ENCODE measurements around the gene UBL3.

Gene UBL3

GRCh38 chr13:29877456-29878078 lies 27.1 kb upstream of the UBL3 start:
- FAIRE-seq, result no peak
- no peak for TF ChIP-seq POLR2A (IDR thresholded peaks at IDR 0.05; ENCODE audit: low read depth, low read length)
- no peak for DNase-seq (ENCODE audit: insufficient read length, low spot score)

GRCh38 chr13:29875646-29876045 lies 25.2 kb upstream of the UBL3 start:
- no peak for TF ChIP-seq POLR2A (IDR thresholded peaks at IDR 0.05; ENCODE audit: low read depth, low read length)
- DNase-seq (ENCODE audit: insufficient read length, low spot score) (no peak), FAIRE-seq (no peak)

- DNase-seq (ENCODE audit: insufficient read length, low spot score), result no peak
- no peak for TF ChIP-seq POLR2A (IDR thresholded peaks at IDR 0.05; ENCODE audit: low read depth, low read length)
- no peak for FAIRE-seq
Observed at GRCh38 chr13:29868581-29868980, 18.2 kb upstream of the UBL3 start.

- no peak for DNase-seq (ENCODE audit: insufficient read length, low spot score)
- FAIRE-seq, result no peak
- TF ChIP-seq POLR2A (IDR thresholded peaks at IDR 0.05; ENCODE audit: low read depth, low read length), result no peak
Observed at GRCh38 chr13:29865934-29866333, 15.5 kb upstream of the UBL3 start.

- DNase-seq (ENCODE audit: insufficient read length, low spot score) (no peak), FAIRE-seq (no peak)
Observed at GRCh38 chr13:29861694-29862110, 11.3 kb upstream of the UBL3 start.

GRCh38 chr13:29859971-29860370 lies 9.6 kb upstream of the UBL3 start:
- no peak for TF ChIP-seq POLR2A (IDR thresholded peaks at IDR 0.05; ENCODE audit: low read depth, low read length)
- FAIRE-seq, result no peak
- DNase-seq (ENCODE audit: insufficient read length, low spot score), result no peak

More at GRCh38 chr13:29861694-29862110, 11.3 kb upstream of the UBL3 start:
- no peak for TF ChIP-seq POLR2A (IDR thresholded peaks at IDR 0.05; ENCODE audit: low read depth, low read length)

- FAIRE-seq (no peak), DNase-seq (ENCODE audit: insufficient read length, low spot score) (no peak)
Observed at GRCh38 chr13:29858667-29859066, 8.2 kb upstream of the UBL3 start.

GRCh38 chr13:29858231-29858630 lies 7.8 kb upstream of the UBL3 start:
- no peak for TF ChIP-seq POLR2A (IDR thresholded peaks at IDR 0.05; ENCODE audit: low read depth, low read length)
- FAIRE-seq (no peak), DNase-seq (ENCODE audit: insufficient read length, low spot score) (no peak)

More at GRCh38 chr13:29858667-29859066, 8.2 kb upstream of the UBL3 start:
- TF ChIP-seq POLR2A (IDR thresholded peaks at IDR 0.05; ENCODE audit: low read depth, low read length), result no peak

GRCh38 chr13:29857085-29857484 lies 6.7 kb upstream of the UBL3 start:
- DNase-seq (ENCODE audit: insufficient read length, low spot score), result no peak
- no peak for FAIRE-seq
- no peak for TF ChIP-seq POLR2A (IDR thresholded peaks at IDR 0.05; ENCODE audit: low read depth, low read length)

GRCh38 chr13:29856426-29856825 lies 6.0 kb upstream of the UBL3 start:
- FAIRE-seq (no peak), DNase-seq (ENCODE audit: insufficient read length, low spot score) (no peak)
- TF ChIP-seq POLR2A (IDR thresholded peaks at IDR 0.05; ENCODE audit: low read depth, low read length), result no peak

- no peak for TF ChIP-seq POLR2A (IDR thresholded peaks at IDR 0.05; ENCODE audit: low read depth, low read length)
- DNase-seq (ENCODE audit: insufficient read length, low spot score), result no peak
- FAIRE-seq, result no peak
Observed at GRCh38 chr13:29855784-29856183, 5.4 kb upstream of the UBL3 start.

GRCh38 chr13:29855009-29855408 lies 4.6 kb upstream of the UBL3 start:
- no peak for TF ChIP-seq POLR2A (IDR thresholded peaks at IDR 0.05; ENCODE audit: low read depth, low read length)
- no peak for DNase-seq (ENCODE audit: insufficient read length, low spot score)
- FAIRE-seq, result no peak

- TF ChIP-seq POLR2A (IDR thresholded peaks at IDR 0.05; ENCODE audit: low read depth, low read length), result no peak
- no peak for FAIRE-seq
Observed at GRCh38 chr13:29853131-29853530, 2.7 kb upstream of the UBL3 start.

GRCh38 chr13:29852472-29853054 lies 2.1 kb upstream of the UBL3 start:
- DNase-seq (ENCODE audit: insufficient read length, low spot score) (no peak), FAIRE-seq (no peak)
- TF ChIP-seq POLR2A (IDR thresholded peaks at IDR 0.05; ENCODE audit: low read depth, low read length), result no peak

More at GRCh38 chr13:29853131-29853530, 2.7 kb upstream of the UBL3 start:
- DNase-seq (ENCODE audit: insufficient read length, low spot score), result no peak

GRCh38 chr13:29849731-29850212 lies 645 bp downstream of the UBL3 start:
- DNase-seq (ENCODE audit: insufficient read length, low spot score) (no peak), FAIRE-seq (no peak)
- TF ChIP-seq POLR2A (IDR thresholded peaks at IDR 0.05; ENCODE audit: low read depth, low read length), result 0 out of 2 replicates have a peak, but pooled peaks have one; percentile 7
